ENCODE measurements around the gene SMC6. TPM values are rescaled to one million over a fixed set of nuclear protein-coding genes. Genes with fewer than 3 reads are reported as not detected.

SMC6 gene
- total RNA-seq, 1 experiment from 2014 or later = 46.7 TPM

- ChIA-PET CTCF (no interaction called here), POLR2A (no interaction called here)
- no peak for ATAC-seq
- DNase-seq (ENCODE audit: low spot score) = no peak
- Mint-ChIP-seq H3K27ac (no peak overlapping the region), H3K4me3 (no peak overlapping the region), H3K27me3 (ENCODE audit: low read depth) (no peaks in the 10 kb centered on the region), H3K4me1 (peaks cover 5% of the 10 kb centered on the region), H3K36me3 (no peaks in the 10 kb centered on the region), H3K9me3 (no peaks in the 10 kb centered on the region)
- TF ChIP-seq EMX1 (CRISPR knock-in tag; IDR thresholded peaks at IDR 0.05) (no peak), TEAD1 (CRISPR knock-in tag; IDR thresholded peaks at IDR 0.05) (no peak), AFF4 (CRISPR knock-in tag; IDR thresholded peaks at IDR 0.05; ENCODE audit: borderline replicate concordance) (no peak), RELA (CRISPR knock-in tag; IDR thresholded peaks at IDR 0.05; ENCODE audit: borderline replicate concordance) (no peak), ZNF416 (CRISPR knock-in tag; IDR thresholded peaks at IDR 0.05) (no peak), CBFB (CRISPR knock-in tag; IDR thresholded peaks at IDR 0.05; ENCODE audit: low read depth) (no peak), RORB (CRISPR knock-in tag; IDR thresholded peaks at IDR 0.05) (no peak), HMGA2 (CRISPR knock-in tag; IDR thresholded peaks at IDR 0.05) (no peak), FOXP4 (CRISPR knock-in tag; IDR thresholded peaks at IDR 0.05) (no peak), SOX15 (CRISPR knock-in tag; IDR thresholded peaks at IDR 0.05) (no peak)
Observed at GRCh38 chr2:17793296-17793695, 39.7 kb upstream of the SMC6 start.

GRCh38 chr2:17792515-17792914, 38.9 kb upstream of the SMC6 start:
- ChIA-PET CTCF (no interaction called here), POLR2A (no interaction called here)
- Mint-ChIP-seq H3K9me3 (no peaks in the 10 kb centered on the region), H3K4me1 (peaks cover 5% of the 10 kb centered on the region), H3K36me3 (no peaks in the 10 kb centered on the region), H3K27ac (no peak overlapping the region), H3K4me3 (no peak overlapping the region), H3K27me3 (ENCODE audit: low read depth) (no peaks in the 10 kb centered on the region)
- TF ChIP-seq FOXJ3 (CRISPR knock-in tag; IDR thresholded peaks at IDR 0.05; ENCODE audit: borderline replicate concordance) (no peak), ATF6 (CRISPR knock-in tag; IDR thresholded peaks at IDR 0.05) (no peak), NFATC4 (CRISPR knock-in tag; IDR thresholded peaks at IDR 0.05) (no peak), ZNF416 (CRISPR knock-in tag; IDR thresholded peaks at IDR 0.05) (no peak), TEAD1 (CRISPR knock-in tag; IDR thresholded peaks at IDR 0.05) (no peak), ZNF281 (CRISPR knock-in tag; IDR thresholded peaks at IDR 0.05) (no peak), ATF3 (CRISPR knock-in tag; conservative IDR thresholded peaks at IDR 0.05) (no peak), CREB1 (CRISPR knock-in tag; IDR thresholded peaks at IDR 0.05) (no peak), ZNF423 (CRISPR knock-in tag; IDR thresholded peaks at IDR 0.05) (no peak), IRF1 (CRISPR knock-in tag; IDR thresholded peaks at IDR 0.05) (no peak), FOXP1 (CRISPR knock-in tag; IDR thresholded peaks at IDR 0.05; ENCODE audit: borderline replicate concordance) (no peak), MYBL2 (CRISPR knock-in tag; IDR thresholded peaks at IDR 0.05) (no peak), JUN (CRISPR knock-in tag; IDR thresholded peaks at IDR 0.05) (no peak)
- no peak for DNase-seq (ENCODE audit: low spot score)
- no peak for ATAC-seq
